Measurements from ENCODE around the gene FAM107B. TPM values are rescaled to one million over a fixed set of nuclear protein-coding genes. Genes with fewer than 3 reads are reported as not detected.

The FAM107B gene
- total RNA-seq, 1 donor from 2014 or later = 39.0 TPM

- Mint-ChIP-seq H3K36me3 (ENCODE audit: low read depth) (no peaks in the 10 kb centered on the region), H3K27ac (ENCODE audit: unreplicated experiment) (no peak overlapping the region), H3K27me3 (ENCODE audit: low read depth) (peaks cover 2% of the 10 kb centered on the region), H3K9me3 (no peaks in the 10 kb centered on the region), H3K4me1 (no peaks in the 10 kb centered on the region), H3K4me3 (no peak overlapping the region)
- TF ChIP-seq CTCF (conservative IDR thresholded peaks at IDR 0.05) = no peak
- no peak for DNase-seq (ENCODE audit: low read depth, low spot score)
These were observed 13.3 kb downstream of the FAM107B start for GRCh38 chr10:14761372-14761771.

GRCh38 chr10:14758994-14759664 lies 15.6 kb downstream of the FAM107B start:
- Mint-ChIP-seq H3K4me3 (no peak overlapping the region), H3K9me3 (no peaks in the 10 kb centered on the region), H3K27ac (ENCODE audit: unreplicated experiment) (no peak overlapping the region), H3K4me1 (no peaks in the 10 kb centered on the region), H3K27me3 (ENCODE audit: low read depth) (no peaks in the 10 kb centered on the region), H3K36me3 (ENCODE audit: low read depth) (no peaks in the 10 kb centered on the region)
- no peak for TF ChIP-seq CTCF (conservative IDR thresholded peaks at IDR 0.05)
- DNase-seq (ENCODE audit: low read depth, low spot score) = no peak

- H3K27ac Mint-ChIP-seq (ENCODE audit: unreplicated experiment) = no peak overlapping the region
- no peaks in the 10 kb centered on the region for H3K36me3 Mint-ChIP-seq (ENCODE audit: low read depth)
- no peaks in the 10 kb centered on the region for H3K9me3 Mint-ChIP-seq
- H3K4me1 Mint-ChIP-seq = no peaks in the 10 kb centered on the region
- no peak for TF ChIP-seq CTCF (conservative IDR thresholded peaks at IDR 0.05)
- no peaks in the 10 kb centered on the region for H3K27me3 Mint-ChIP-seq (ENCODE audit: low read depth)
- DNase-seq (ENCODE audit: low read depth, low spot score) = no peak
- H3K4me3 Mint-ChIP-seq = no peak overlapping the region
These were observed 16.2 kb downstream of the FAM107B start for GRCh38 chr10:14758451-14758850.

- Mint-ChIP-seq H3K27me3 (ENCODE audit: low read depth) (no peaks in the 10 kb centered on the region), H3K4me1 (no peaks in the 10 kb centered on the region), H3K27ac (ENCODE audit: unreplicated experiment) (no peak overlapping the region), H3K36me3 (ENCODE audit: low read depth) (no peaks in the 10 kb centered on the region), H3K4me3 (no peak overlapping the region), H3K9me3 (no peaks in the 10 kb centered on the region)
- no peak for DNase-seq (ENCODE audit: low read depth, low spot score)
- no peak for TF ChIP-seq CTCF (conservative IDR thresholded peaks at IDR 0.05)
These were observed 16.7 kb downstream of the FAM107B start for GRCh38 chr10:14757986-14758385.

GRCh38 chr10:14757394-14757793 lies 17.3 kb downstream of the FAM107B start:
- TF ChIP-seq CTCF (conservative IDR thresholded peaks at IDR 0.05) = no peak
- H3K4me3 Mint-ChIP-seq = no peak overlapping the region
- no peak for DNase-seq (ENCODE audit: low read depth, low spot score)
- no peaks in the 10 kb centered on the region for H3K27me3 Mint-ChIP-seq (ENCODE audit: low read depth)
- no peaks in the 10 kb centered on the region for H3K4me1 Mint-ChIP-seq
- no peak overlapping the region for H3K27ac Mint-ChIP-seq (ENCODE audit: unreplicated experiment)
- H3K9me3 Mint-ChIP-seq = no peaks in the 10 kb centered on the region
- H3K36me3 Mint-ChIP-seq (ENCODE audit: low read depth) = no peaks in the 10 kb centered on the region

Data from neural crest cell (in vitro differentiated cells).